HepG2 (cell line): ENCODE data around the gene AJM1. TPM values are rescaled to one million over a fixed set of nuclear protein-coding genes. Genes with fewer than 3 reads are reported as not detected.

Source experiments
- ATF7-NPFF ChIP-seq: sonication (generic); formaldehyde crosslinking; IDR thresholded peaks from 2 replicates; pipeline ENCODE4 v1.8.1; 2023; ENCODE audit warnings: mild to moderate bottlenecking, low read depth, missing genetic modification reagents, moderate library complexity
- CEBPZ ChIP-seq: IDR thresholded peaks from 2 replicates; pipeline ENCODE4 v1.6.1; 2012; ENCODE audit warnings: low read length, improper control_type of control experiment
- FOSL1 ChIP-seq: sonication (generic); formaldehyde crosslinking; IDR thresholded peaks from 2 replicates; pipeline ENCODE4 v1.9.0; 2021; ENCODE audit warnings: missing genetic modification reagents, borderline replicate concordance
- GRHL1 ChIP-seq: sonication (generic); formaldehyde crosslinking; conservative IDR thresholded peaks from 2 replicates; pipeline ENCODE4 v1.8.0; 2022; ENCODE audit warnings: missing genetic modification reagents
- SCMH1 ChIP-seq: sonication (generic); formaldehyde crosslinking; IDR thresholded peaks from 2 replicates; pipeline ENCODE4 v1.9.0; 2021; ENCODE audit warnings: missing genetic modification reagents, mild to moderate bottlenecking, borderline replicate concordance
- SMARCE1 ChIP-seq: fragments of 450-650 bp; IDR thresholded peaks from 2 replicates; pipeline ENCODE4 v1.6.1; 2017; ENCODE audit warnings: borderline replicate concordance
- SP2 ChIP-seq: sonication (generic); formaldehyde crosslinking; IDR thresholded peaks from 2 replicates; pipeline ENCODE4 v1.5.1; 2020; ENCODE audit warnings: mild to moderate bottlenecking, missing genetic modification reagents
- ZNF333 ChIP-seq: sonication (generic); formaldehyde crosslinking; IDR thresholded peaks from 2 replicates; pipeline ENCODE4 v1.4.0; 2020; ENCODE audit warnings: mild to moderate bottlenecking, missing genetic modification reagents, borderline replicate concordance
- ZNF34 ChIP-seq: sonication (generic); formaldehyde crosslinking; IDR thresholded peaks from 2 replicates; pipeline ENCODE4 v1.4.0; 2020; ENCODE audit warnings: mild to moderate bottlenecking, missing genetic modification reagents, borderline replicate concordance
- ZNF740 ChIP-seq: sonication (generic); formaldehyde crosslinking; IDR thresholded peaks from 2 replicates; pipeline ENCODE4 v1.4.0; 2020; ENCODE audit warnings: missing genetic modification reagents
- ZNF83 ChIP-seq: sonication (generic); formaldehyde crosslinking; IDR thresholded peaks from 2 replicates; pipeline ENCODE4 v1.4.0; 2020; ENCODE audit warnings: missing genetic modification reagents, mild to moderate bottlenecking, borderline replicate concordance
- ZNF879 ChIP-seq: sonication (generic); formaldehyde crosslinking; IDR thresholded peaks from 2 replicates; pipeline ENCODE4 v1.8.1; 2023; ENCODE audit warnings: missing genetic modification reagents
- polyA plus RNA-seq, 8 experiments: library from polyadenylated mRNA; depleted of rRNA in 3 of 8; stranded (reverse) in 7 of 8; unstranded in 1 of 8; fragments of >200 nt; fragmentation: Illumina TruSeq in 4 of 8; extraction: Trizol in 4 of 8; gene quantifications; 2 replicates each; pipeline versions ENCODE4 v1.2.1 to v1.2.3, GENCODE V29; 2011 to 2016; ENCODE audit warnings: low read depth in 4 of 8, missing spikeins in 1 of 8, mixed read lengths in 1 of 8; ENCODE audit not compliant: insufficient read depth in 1 of 8
- total RNA-seq, 5 experiments: library from RNA; depleted of rRNA; stranded (reverse); fragments of >200 nt; fragmentation: Illumina TruSeq; extraction: Trizol; gene quantifications; 2 replicates each; pipeline ENCODE4 v1.2.3, GENCODE V29; 2016; ENCODE audit warnings: low read depth in 1 of 5

The AJM1 gene
- total and polyA plus RNA-seq, 2 of the 13 experiments (the other 11 are each of a cell fraction or from before 2014, with no cell fraction given): 1.1 to 1.2 TPM

GRCh38 chr9:136847826-136848392 lies 5.6 kb downstream of the AJM1 start (continued):
- TF ChIP-seq ZNF333: no peak
- TF ChIP-seq FOSL1 (CRISPR knock-in tag): no peak
- peak; percentile 61; the same call in 1 of the 2 replicates for TF ChIP-seq SP2 (CRISPR knock-in tag)
- no peak for TF ChIP-seq CEBPZ
- TF ChIP-seq ZNF83: no peak
- peak; percentile 77 for TF ChIP-seq ATF7-NPFF
- TF ChIP-seq GRHL1 (CRISPR knock-in tag): no peak
- peak; percentile 73 for TF ChIP-seq ZNF879 (CRISPR knock-in tag)
- no peak for TF ChIP-seq SMARCE1
- 0 out of 2 replicates have a peak, but pooled peaks have one; percentile 34 for TF ChIP-seq ZNF740 (CRISPR knock-in tag)
- TF ChIP-seq SCMH1 (CRISPR knock-in tag): no peak
- no peak for TF ChIP-seq ZNF34 (CRISPR knock-in tag)
